Left renal cortex interstitium (tissue), 4 donors: Measurements from ENCODE around the gene NOD1. TPM values are rescaled to one million over a fixed set of nuclear protein-coding genes. Genes with fewer than 3 reads are reported as not detected.
"Not testable (repeated sequence)": the region's sequence is repeated elsewhere in the genome, so short reads cannot be mapped to it uniquely, and the experiment has no call there.

Experiments used
- DNase-seq, 4 donors: peaks; one replicate each; pipeline ENCODE4 v3.0.0-alpha.2; 2013; ENCODE audit warnings: low read depth in 4 of 4, low spot score in 2 of 4, missing footprints in 1 of 4
- polyA plus RNA-seq, 4 donors: library from polyadenylated mRNA; unstranded; fragments of 120-200 nt; gene quantifications; one replicate each; pipeline ENCODE4 v1.2.1, GENCODE V29; 2013; ENCODE audit not compliant: insufficient read length in 4 of 4

NOD1 gene
- polyA plus RNA-seq, 4 donors, result 6.4 to 12.1 (median 9.6) TPM

DNA sequence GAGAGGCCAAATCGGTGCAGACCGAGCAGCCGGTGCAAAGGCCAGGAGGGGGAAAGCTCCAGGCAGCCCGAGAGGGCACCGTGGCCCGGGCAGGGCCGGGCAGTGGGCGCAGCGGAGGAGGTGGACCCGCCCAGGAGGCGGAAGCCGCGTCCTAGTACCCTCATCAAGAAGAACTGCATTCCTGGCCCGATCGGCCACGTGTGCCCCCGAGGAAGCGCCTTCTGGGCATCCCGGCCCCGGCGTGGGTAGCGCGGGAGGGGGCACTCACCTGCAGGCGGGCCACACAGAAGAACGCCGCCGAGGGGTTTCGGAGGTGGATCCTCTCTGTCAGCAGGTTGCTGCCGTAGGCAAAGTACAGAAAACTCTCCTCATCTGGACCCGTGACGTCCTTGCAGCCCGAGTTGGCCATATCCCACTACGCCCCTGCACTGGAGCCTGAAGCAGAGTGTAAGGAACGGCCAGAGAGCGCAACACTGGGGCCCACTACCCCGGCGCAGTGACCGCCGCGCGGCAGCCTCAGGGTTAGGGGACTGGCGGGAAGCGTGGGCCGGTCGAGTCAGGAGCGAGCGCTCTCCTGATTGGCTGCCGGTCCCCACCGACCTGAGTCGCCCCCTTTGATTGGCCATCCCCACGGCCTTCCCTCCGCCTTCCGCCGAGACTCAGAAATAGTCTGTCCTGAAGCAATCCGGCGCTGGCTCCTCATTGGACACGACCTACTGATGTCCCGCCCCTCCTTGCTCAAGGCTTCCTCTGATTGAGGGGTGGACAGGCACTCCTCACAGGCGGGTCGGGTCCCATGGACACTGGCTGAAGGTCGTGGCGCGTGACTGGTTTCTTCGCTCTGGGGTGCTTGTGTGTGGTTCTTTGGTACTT is 26.0 kb upstream of the NOD1 start, which contains the start of gene GGCT:
TSS of gene GGCT (minus strand) at position 529 of the 873 bp plus-strand sequence. CDS start at position 409, 120 bp downstream.
- DNase-seq, result peak; percentile 92 to 98 (median 94)

- DNase-seq, result no peak
Measured at GRCh38 chr7:30503274-30504212, 25.0 kb upstream of the NOD1 start.

DNA sequence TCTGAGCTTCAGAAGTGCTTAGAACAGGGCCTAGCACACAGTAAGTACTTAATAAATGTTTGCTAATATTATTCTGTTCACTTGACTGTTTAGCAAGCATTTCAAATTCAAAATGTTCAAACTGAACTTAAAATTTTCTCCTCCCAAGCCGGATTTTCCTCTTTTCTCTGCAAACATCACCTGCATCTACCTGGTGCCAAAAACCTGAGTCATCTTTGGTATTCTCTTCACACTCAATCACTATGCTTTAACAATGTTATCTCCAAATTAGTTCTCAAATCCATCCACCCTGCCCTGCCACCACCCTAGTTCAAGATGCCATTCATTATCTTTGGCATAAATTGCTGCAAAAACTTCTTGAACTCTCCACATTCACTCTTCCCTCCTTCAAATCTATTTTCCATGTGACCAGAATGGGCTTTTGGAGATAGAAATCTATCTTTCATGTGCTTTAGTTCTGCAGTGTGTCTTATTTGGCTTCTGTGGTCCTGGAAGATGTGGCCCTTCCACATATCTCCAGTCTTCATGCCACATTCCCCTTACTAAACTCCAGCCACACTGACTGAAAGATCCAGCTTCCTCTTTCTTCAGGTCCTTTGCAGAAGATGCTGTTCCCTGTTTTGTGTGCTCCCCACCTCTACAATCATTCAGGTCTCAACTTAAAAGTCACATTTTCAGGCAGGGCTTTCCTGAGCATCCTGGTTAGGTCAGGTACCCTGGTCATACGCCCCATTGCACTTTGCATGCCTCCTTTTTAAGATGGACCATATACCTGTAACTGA is 24.1 kb upstream of the NOD1 start:
- no peak for DNase-seq

- no peak for DNase-seq
Measured at GRCh38 chr7:30501264-30501663, 22.7 kb upstream of the NOD1 start.

GRCh38 chr7:30493228-30493627 is 14.6 kb upstream of the NOD1 start:
- DNase-seq, result no peak

GRCh38 chr7:30491417-30491816 is 12.8 kb upstream of the NOD1 start:
- DNase-seq, result no peak

- no peak for DNase-seq
Measured at GRCh38 chr7:30487371-30487770, 8.8 kb upstream of the NOD1 start.

- DNase-seq, result no peak
Measured at GRCh38 chr7:30485667-30486066, 7.1 kb upstream of the NOD1 start.

DNA sequence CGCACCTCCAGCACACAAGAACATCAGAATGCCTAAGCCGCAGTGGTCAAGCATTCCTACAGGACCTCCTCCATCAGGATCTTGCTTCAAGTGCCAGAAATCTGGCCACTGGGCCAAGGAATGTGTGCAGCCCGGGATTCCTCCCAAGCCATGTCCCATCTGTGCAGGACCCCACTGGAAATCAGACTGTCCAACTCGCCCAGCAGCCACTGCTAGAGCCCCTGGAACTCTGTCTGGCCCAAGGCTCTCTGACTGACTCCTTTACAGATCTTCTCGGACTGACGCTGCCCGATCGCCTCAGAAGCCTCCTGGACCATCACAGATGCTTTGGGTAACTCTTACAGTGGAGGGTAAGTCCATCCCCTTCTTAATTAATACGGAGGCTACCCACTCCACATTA is 2.8 kb upstream of the NOD1 start:
- DNase-seq, result not testable (repeated sequence)

DNA sequence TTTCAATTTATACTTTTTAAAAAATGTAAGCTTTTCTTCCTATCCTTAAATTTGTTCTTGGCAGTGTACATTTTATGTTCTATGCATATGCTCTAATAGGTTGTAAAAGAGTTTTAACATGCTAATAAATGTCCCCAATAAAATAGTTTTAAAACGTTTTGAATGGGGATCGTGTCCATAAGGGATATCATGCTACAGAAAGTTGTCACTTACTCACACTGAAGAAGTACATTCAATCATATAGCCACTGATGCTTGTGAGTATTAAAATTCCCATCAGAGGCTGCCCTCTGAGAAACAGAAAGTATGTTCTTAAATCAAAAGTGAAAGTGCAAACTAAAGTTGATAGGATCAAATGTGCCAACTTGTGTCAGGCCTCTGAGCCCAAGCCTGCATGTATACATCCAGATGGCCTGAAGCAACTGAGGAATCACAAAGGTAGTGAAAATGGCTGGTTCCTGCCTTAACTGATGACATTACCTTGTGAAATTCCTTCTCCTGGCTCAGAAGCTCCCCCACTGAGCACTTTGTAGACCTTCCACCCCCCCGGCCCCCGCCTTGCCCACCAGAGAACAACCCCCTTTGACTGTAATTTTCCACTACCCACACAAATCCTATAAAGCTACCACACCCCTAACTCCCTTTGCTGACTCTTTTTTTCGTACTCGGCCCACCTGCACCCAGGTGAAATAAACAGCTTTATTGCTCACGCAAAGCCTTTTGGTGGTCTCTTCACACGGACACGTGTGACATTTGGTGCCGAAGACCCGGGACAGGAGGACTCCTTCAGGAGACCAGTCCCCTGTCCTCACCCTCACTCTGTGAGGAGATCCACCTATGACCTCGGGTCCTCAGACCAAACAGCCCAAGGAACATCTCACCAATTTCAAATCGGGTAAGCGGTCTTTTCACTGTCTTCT is 877 bp upstream of the NOD1 start:
- no peak for DNase-seq

GRCh38 chr7:30476459-30477145 is 2.0 kb downstream of the NOD1 start:
- no peak for DNase-seq

DNA sequence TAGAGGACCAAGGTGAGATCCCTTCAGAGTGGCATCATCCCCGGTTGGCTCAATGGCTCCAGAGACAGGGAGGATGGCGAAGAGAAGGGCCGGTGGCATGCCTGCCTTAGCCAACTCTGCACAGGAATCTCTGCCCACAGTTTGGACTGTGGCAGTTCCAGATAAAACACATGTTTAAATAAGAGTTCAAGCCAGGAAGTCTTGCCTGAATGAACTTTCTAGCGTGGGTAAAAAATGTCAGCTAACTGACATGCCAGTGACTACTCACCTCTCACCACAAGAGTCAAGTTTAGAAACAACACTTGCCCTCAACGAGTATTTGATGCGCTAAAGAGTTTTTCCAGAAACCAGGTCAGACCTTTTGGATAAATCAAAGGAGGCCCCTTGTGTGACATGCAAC is 3.0 kb downstream of the NOD1 start:
- DNase-seq, result no peak

DNA sequence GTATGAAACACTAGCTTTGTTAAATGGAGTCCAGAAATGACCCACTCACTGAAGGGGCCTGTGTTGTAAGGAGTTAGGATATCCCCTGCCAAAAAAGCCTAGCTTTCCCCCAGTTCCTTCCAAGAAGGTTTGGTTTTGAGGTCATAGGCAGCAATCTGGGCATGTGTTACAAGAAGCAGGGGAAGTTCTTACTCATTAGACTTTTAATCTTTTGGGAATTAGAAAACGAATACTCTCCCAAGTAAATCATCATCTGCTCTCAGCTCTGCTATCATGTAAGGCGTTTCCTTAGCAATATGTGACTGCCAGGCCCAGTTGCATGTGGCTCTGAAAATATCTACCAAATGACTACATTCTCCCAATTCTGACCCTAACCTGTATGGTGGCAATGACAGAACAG is 3.7 kb downstream of the NOD1 start:
- DNase-seq, result no peak

- no peak for DNase-seq
Measured at GRCh38 chr7:30474485-30474884, 4.1 kb downstream of the NOD1 start.

GRCh38 chr7:30473903-30474302 is 4.7 kb downstream of the NOD1 start:
- DNase-seq, result no peak

DNA sequence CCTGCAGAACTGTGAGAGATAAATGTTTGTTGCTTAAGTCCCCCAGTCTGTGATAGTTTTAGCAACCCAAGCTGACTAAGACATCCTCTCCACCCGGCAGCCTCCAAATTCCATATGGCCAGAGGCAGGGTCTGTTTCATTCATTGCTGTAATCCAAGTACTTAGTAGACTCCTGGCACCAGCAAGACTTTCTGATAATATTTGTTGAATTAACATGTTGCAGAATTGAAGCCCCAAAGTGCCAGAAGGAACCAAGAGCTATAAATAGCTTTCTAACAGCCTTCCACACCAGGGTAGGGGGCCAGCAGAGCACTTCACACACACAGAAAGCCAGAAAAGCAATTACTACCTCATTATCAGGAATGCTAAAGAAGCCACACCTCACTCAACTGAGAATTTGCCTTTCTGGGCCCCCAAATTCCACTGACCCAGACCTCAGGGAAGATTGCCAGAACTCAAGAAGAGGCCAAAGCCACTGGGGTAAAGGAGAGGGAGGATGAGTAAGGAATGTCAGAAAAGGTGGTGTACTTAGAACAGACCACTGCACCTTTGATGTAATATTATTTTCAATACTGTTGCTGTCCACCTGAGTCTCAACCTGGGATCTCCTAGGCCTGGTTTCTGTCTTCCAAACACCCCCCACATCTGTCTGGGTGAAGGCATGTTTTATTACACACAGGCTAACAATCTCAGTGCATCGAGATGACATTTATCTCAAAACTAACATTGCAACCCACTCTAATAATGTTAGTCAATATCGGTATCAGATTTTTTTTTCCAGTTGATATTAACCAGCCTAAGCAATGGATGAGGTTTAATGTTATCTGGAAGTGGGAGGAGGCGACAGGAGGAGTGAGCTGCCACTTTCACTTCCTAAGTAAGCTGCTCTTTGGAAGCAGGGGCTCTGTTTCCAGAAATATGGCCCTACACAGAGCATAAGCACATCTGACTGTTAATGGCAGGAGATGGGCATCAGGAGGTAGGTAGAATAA is 5.5 kb downstream of the NOD1 start:
- DNase-seq, result no peak

DNA sequence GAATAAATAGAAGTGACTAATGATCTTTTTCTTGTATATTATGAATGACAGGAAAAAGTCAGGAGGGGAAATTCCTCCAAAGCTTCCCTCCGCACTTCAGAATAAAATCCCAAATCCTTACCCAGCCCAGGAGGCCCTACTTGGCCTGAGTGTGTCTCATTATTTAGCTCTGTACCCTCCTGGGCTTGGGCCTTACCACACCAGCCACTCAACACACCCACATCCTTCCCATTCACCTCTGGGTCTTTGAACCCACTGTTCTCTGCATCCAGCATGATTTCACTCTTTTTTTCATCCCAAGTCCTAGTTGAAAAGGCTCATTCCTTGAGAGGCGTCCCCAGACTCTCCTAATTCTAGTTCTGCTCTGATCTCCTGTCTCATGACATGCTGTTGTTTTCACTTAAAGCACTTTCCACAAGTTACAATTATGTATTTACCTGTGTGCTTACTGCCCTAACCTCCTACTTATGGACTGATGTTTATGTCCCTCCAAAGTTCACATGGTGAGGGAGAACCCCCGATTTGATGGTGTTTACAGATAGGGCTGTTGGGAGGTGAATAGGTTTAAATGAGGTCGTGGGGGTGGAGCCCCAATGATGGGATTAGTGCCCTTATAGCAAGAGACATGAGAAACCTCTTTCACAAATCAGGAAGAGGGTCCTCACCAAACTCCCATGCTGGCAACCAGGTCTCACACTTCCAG is 6.4 kb downstream of the NOD1 start:
- DNase-seq, result no peak
